ENCODE measurements around the gene MEX3A.
"Not testable (repeated sequence)": the region's sequence is repeated elsewhere in the genome, so short reads cannot be mapped to it uniquely, and the experiment has no call there.

The MEX3A gene

DNA sequence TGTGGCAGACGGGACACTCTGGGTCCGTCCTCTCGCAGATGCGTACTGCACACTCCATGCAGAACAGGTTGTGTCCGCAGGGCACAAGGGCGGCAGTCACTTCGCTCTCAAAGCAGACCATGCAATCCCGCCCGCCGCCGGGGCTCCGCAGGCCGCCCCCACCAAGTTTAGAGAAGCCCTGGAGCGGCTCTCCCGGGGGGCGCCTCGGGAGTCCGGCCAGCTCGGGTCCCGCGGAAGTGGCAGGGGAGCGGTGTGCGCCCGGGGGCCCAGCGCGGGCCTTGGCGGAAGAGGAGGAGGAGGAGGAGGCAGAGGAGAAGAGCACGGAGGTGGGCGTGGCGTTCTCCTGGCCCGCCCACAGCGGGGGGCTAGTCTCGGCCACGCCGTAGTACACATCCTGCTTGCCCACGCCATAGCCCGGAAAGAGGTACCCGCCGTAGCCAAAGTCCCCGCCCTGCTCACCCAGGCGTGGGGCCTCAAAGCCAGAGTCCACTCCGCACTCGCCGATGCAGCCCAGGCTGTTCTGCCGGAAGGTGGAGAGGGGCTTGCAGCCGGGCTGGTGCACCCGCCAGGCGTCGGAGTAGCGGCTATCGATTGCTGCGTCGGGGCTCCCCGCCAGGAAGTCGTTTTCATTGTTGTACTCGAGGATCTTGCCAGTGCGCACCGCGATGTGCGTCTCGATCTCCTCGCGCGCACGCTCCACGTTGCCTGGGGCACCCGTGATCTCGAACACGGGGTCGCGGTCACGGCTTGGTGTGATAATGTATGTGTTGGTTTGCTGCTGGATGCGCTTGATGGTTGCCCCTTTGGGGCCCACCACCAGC is 5.4 kb downstream of the MEX3A start:
- no peak for DNase-seq

DNA sequence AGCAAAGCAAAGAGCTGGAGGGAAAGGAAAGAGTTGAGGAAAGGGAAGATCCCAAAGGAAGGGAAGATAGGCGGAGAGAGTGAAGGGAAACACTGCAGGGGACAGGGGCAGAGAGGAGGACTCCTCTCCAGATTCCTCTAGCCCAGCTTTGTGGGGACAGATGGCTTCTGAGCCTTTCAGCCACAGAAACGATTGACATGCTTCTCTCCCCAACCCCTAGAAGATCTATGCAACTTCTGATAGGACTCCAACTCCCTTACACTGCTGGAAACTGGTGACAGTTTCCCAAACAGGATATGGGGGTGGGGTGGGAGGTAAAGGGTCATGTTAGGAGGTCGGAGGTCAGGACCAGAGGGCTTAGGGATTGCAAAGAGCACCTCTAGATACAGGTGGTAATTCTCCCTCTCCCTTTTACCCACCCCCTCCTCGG is 6.5 kb downstream of the MEX3A start:
- DNase-seq: no peak

DNA sequence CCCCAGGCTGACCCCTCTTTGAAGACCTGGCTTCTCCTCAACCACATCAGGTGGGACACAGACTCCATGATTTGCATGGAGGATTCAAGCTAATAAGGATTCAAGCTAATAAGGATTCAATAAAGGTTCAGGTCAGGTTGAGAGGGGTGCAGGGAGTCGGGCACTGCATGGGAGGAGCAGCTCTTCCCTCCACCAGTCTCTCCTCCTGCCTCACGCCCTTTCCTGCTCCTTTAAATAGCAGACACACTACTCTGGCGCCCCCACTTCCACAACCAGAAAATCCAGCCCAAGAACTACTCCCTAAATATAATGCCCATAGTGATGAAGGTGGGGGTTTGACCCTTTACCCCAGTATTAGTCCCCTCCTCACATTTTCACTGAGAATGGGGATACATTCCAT is 7.1 kb downstream of the MEX3A start:
- no peak for DNase-seq

DNA sequence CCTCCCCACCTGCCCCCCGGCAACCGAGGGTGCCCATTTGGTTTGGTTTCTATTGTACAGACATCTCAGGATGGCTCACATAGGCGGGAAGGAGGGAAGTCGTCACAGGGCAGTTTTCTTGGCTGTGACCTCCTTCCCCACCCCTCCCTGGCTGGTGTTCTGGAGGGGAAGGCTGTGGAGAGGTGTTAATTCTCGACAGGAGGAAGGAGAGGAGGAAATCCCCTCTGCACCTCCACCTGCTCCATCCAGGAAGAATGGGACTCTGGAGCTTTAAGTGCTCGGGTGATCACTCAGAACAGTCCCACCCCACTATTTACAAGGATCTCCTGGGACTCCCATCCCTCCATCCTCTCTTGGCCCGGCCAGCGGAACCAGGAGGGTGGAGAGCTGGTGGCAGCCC is 7.6 kb downstream of the MEX3A start:
- DNase-seq: no peak

DNA sequence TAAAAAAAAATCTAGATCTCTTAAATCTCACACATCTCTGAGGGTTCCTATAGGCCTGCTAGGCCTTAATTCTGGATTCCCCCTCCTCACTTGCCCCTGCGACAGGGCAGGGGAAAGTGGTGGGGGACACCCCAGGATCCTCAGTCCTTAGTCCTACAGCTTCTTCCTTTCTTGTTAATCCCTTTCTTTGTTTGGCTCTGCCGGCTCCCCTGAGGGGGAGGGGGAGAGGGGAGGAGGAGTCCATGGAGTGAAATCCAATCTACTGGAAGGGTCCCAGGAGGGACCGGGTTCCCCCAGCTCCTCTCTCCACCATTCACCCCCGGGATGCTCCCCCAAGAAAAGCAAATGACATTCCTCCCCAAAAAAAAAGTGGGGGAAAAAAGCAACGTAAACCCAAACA is 8.5 kb downstream of the MEX3A start:
- DNase-seq: no peak

DNA sequence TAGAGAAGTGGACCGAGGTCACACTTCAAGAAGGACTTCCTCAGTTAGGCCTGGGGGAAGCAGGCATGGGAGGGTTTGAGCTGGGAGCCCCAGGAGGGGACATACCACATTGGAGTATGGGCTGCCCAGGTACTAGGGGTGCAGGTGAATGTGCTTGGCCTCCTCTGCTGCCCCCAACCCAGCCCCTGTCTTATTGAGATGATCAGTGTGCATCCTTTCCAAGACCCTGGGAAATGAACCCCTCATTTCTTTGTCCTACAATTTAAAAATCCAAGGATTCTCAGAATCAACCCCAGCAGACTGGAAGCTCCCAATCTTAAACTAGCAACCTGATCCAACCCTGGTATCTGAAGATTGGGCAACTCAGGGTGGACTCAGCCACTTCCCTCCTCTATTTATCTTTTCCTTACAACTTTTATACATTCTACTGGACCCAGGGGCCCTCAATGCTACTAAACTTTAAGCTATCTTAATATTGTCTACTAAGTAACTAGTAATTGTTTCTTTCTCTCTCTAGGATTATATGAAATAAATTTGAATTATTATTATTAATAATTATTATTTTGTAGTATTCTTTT is 9.1 kb downstream of the MEX3A start:
- DNase-seq: no peak

DNA sequence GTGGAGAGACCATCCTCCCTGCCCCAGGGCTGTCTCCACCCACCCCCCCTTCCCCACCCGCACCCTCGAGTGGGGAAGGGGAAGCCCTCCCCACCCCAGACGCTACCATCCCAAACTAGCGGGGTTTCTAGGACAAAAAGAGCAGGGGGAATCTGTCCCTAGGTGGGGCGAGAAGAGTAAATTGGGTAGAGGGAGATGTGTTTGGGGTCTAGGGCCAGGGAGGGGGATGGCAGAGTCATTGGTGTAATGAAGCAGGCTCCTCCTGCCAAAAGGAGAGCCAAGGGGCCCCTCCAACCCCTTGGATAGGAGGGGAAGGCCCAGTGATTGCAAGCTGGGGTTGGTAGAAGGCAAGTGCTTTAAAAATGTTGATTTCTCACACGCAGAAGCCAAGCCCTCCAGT is 10.0 kb downstream of the MEX3A start:
- DNase-seq: no peak

DNA sequence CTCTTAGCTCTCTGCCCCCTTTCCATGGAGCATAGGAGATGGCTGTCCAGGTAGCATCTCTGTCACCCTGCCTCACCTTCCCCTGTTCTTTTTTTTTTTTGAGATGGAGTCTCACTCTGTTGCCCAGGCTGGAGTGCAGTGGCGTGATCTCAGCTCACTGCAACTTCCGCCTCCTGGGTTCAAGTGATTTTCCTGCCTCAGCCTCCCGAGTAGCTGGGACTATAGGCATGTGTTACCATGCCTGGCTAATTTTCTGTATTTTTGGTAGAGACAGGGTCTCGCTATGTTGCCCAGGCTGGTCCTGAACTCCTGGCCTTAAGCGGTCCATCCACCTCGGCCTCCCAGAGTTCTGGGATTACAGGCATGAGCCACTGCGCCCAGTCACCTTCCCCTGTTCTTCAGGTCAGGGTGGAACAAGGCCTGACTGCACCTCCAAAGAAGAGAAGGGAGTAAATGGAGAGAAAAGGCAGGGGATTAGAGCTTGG is 10.9 kb downstream of the MEX3A start:
- DNase-seq: not testable (repeated sequence)

DNA sequence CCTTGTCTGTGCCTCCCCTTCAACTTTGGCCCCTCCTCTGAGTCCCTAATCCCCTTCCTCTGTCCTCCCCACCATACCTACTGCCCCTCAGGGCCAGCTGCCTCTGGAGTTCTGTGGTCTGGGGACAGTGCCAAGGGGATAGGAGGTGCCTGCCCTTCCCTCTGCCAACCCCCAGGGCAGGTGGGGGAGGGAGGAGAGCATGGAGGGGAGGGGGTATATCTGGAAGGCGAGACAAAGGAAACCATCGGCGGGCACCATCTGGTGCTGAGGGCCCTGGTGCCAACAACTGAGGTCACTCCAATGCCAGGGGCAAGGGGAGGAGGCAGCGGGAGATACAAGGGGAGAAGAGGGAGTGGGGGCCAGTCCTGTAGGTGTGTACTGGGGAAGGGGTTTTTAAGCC is 11.7 kb downstream of the MEX3A start:
- peak; percentile 69 to 78 for DNase-seq

DNA sequence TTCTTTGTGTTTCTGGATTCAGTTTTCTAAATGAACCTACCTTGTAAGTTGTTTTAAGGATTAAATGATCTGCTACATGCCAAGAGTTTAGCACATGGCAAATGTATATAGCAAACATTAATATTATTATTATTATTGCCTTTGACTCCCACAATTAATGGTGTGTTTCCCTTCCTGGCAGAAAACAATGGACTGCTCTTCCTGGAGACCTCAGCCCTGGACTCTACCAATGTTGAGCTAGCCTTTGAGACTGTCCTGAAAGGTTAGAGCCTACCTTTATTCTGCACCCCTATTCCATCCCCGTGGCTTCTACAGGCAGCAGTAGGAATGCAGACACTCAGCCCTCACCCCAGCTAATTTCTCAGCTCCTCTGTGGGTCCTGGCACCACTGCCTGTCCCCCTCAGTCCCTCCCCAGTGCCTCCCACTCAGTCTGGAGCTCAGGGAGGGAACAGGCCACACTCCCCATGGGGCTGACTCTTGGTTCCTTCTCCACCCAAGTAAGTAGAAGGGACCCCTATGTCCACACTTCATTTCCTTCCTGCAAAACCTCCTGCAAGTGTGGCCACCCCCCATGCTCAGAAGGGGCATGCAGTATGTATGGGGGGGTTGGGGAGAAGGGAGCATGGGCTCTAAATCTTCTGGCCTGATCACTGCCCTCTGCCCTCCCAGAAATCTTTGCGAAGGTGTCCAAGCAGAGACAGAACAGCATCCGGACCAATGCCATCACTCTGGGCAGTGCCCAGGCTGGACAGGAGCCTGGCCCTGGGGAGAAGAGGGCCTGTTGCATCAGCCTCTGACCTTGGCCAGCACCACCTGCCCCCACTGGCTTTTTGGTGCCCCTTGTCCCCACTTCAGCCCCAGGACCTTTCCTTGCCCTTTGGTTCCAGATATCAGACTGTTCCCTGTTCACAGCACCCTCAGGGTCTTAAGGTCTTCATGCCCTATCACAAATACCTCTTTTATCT is 12.5 kb downstream of the MEX3A start:
- no peak for DNase-seq

DNA sequence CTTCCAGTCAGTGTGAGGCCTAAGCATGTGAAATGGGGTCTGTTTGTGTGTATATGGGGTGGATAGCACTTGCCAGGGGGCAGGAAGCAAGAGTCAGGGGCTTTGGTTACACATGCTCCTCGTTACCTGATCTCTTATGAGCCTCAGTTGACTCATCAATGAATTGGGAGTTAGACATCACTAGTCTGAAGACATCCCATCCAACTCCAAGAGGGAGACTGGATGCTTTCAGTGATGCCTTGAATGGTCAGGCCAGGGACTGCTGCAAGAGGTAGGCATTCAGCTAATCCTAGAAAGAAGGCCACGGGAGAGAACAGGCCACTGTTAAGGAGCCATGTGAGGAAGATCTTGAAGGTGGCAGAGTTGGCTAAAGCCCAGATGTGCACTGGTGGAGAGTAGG is 15.0 kb downstream of the MEX3A start:
- DNase-seq: no peak

DNA sequence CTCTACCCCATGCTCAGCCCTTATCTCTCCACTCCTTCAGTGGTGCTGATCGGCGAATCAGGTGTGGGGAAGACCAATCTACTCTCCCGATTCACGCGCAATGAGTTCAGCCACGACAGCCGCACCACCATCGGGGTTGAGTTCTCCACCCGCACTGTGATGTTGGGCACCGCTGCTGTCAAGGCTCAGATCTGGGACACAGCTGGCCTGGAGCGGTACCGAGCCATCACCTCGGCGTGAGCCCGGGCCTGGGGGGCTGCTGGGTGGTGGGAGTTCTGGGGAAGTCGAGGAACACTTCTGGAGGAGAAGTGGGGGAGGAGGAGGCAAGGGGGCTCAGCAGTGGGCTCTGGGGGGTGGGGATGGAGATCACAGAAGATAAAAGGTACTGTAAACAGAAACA is 16.4 kb downstream of the MEX3A start:
- no peak for DNase-seq

DNA sequence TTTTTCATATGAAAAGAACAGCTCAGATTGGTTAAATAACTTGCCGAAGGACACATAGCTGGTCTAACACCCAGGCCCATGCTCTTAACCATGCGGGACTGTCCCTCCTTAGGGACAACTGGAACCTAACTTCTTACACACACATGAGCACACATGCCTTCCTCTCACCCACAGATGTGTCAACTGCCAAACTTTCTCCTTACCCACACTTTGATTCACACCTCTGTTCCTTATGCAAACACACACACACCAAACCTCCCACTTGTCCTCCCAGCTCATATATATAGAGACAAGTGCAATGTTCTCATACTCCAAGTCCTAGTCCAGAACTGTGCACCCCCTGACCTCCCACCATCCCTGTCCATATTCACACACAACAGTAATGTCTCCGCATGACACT is 17.1 kb downstream of the MEX3A start:
- no peak for DNase-seq

DNA sequence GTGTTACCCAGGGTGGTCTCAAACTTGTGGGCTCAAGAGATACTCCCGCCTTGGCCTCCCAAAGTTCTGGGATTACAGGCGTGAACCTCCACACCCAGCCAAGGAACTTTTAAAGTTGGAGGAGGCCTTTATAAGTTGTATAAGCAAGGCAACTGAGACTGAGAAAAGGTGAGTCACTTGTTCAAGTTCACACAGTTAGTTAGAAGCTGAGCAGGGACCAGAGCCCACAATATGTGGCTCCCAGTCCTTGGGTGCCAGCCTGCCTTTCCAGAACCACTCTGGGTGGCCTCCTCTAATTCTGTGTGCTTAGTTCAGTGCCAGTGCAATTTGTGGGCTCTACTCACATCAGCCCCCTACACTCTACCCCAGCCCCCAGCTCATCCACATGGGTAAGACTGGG is 17.6 kb downstream of the MEX3A start:
- DNase-seq: no peak

DNA sequence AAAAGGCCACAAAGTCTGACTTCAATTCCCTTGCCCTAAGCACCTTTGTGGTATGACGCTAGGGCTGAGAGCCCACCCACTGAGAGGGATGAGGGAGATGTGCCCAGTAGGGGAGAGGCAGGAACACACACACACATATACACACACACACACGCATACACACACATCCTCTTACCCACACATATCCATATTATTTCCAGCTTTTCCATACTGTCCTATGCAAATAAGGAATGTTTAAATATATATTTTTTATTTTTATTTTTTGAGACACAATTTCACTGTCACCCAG is 18.3 kb downstream of the MEX3A start:
- DNase-seq: no peak

DNA sequence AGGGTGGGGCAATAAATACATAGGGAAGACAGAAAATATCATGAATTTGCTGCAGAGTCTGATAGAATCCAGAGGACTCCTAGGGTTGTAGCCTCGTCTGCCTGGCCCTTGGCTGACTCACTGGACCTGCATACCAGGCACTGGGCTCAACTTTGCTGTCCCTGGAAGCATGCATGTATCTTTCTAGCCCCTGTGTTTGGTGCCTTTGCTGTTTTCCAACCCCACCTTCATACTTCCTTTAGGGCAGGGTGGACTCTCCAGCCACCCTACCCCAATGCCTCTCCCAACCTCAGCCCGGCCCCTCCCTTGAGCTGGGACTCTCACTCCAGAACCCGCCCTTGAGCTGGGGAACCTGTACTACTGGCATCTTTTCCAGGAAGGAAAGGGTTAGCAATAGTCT is 20.1 kb downstream of the MEX3A start:
- DNase-seq: no peak

DNA sequence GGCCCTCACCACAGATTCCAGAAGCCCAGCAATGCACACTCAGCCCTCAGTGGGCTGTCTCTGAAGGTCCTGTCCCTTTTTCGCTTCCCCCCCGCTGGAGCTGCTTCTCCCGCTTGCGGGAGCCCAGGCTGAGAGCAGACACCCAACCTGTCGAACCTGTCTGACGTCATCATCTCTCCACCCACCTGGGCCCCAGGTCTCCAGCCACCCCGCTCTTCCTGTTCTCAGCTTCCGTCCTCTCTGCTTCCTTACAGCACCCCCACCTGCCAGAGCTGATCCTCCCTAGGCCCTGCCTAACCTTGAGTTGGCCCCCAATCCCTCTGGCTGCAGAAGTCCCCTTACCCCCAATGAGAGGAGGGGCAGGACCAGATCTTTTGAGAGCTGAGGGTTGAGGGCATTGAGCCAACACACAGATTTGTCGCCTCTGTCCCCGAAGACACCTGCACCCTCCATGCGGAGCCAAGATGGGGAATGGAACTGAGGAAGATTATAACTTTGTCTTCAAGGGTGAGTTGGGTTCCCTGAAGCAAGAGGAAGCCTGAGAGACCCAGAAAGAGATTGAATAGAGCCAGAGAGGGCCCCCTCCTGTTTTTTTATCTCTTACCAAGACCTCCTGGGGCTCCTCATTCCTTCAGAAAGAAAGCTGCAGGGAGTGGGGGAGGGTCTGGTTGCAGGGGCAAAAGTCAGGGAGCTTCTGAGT is 21.2 kb downstream of the MEX3A start, which contains the start of gene RAB25:
Gene RAB25, plus strand, starts transcription at position 224 of the 700 bp plus-strand sequence. Its CDS starts 241 bp downstream, at position 465.
- no peak for DNase-seq

DNA sequence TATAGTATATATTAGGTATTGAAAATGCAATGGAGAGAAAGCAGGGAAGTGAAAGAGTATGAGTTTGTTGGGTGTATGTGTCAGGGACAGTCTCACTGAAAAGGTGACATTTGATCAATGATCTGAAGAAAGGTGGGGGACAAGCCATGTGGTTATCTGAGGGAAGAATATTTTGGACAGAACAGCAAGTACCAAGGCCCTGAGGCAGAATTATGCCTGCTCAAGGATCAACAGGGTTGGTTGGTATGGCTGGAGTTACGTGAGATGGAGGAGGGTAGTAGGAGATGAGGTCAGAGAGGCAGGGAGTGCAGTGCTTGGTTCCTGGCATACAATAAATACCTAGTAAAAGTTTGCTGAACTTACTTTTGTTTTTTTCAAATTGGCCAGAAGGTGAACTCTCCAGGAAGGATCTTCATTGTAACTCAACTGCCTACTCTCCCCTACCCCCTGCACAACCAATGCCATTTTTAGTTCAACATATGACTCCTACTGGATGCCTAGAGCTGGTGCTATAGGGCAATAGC is 25.9 kb downstream of the MEX3A start:
- DNase-seq: no peak

DNA sequence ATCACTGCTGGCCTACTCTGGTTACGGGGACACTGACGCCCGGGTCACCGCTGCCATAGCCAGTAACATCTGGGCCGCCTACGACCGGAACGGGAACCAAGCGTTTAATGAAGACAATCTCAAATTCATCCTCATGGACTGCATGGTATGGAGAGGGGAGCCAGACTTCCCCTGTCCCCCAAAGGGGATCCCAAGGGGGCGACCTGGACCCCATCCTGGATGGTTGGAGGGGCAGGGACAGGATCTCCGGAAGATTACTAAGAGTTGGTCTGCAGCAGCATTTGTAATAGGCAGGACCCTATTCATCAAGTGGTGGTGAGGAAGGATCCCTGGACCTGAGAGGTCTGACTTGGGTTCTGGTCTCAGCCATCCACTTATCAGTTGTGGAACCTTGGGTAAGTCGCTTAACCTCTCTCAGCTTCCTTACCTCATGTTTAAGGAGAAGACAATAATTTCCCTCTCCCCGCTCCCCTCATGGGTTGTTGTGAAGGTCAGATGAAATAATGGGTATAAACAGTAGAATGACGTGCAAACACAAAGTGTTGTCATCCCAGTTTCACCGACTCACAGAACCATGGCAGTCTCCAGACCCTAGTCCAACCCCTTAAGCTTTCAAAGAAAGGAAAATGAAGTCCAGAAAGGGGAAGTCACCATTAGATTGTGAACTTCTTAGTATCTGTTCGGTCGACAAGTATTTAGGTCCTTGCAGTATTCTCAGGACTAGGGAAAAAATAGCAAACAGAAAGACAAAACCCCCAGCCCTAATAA is 26.8 kb downstream of the MEX3A start:
- DNase-seq: no peak

DNA sequence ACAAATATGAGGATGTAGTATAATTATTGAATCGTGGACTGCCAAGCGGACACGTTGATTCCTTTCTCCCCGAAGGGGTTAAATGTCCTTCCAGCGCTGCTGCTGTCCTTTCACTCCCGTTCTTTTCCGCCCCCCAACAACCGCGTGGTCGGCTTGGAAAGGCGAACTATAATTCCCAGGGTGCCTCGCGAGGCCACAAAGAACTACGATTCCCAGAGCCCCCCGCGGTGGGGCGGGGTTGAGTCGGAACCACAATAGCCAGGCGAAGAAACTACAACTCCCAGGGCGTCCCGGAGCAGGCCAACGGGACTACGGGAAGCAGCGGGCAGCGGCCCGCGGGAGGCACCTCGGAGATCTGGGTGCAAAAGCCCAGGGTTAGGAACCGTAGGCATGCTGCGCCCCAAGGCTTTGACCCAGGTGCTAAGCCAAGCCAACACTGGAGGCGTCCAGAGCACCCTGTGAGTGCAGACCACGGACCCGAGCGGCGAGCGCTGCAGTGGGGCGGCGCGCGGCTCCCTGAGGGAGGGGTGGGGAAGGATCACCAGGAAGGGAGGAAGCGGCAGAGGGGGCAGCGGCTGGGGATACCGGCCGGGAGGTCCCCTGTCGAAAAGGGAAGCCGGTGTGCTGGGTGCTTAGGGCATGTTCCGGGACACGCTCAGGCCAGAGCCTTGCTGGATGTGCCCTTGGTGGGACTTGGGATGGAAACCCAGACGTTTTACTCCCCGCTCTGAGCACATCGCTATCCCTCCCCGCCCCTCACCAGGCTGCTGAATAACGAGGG is 27.6 kb downstream of the MEX3A start, which contains the start of gene LAMTOR2:
Gene LAMTOR2, plus strand, starts transcription at position 283 of the 781 bp plus-strand sequence. Its CDS starts 108 bp downstream, at position 391.
- peak; percentile 100 for DNase-seq

Data from SHP77 (cell line).